Tibial artery (tissue), 4 donors: ENCODE data around the gene CCR2.

Source experiments
- DNase-seq, 2 donors: peaks; one replicate each; pipeline ENCODE4 v3.0.0-alpha.2; 2019
- H3K27ac ChIP-seq, 2 donors: fragments of 200-600 bp; sonication (generic) in 1 of 2; 1 replicate in 1 of 2; 2 replicates in 1 of 2; pipeline ENCODE4 v1.5.1; 2018 to 2019; ENCODE audit warnings: mild to moderate bottlenecking in 1 of 2
- H3K27me3 ChIP-seq, 2 donors: fragments of 200-600 bp; sonication (generic) in 1 of 2; one replicate each; pipeline versions ENCODE4 v1.5.1 to v1.6.0; 2016 to 2019
- H3K36me3 ChIP-seq, 3 donors: fragments of 200-600 bp; sonication (generic) in 2 of 3; one replicate each; pipeline ENCODE4 v1.5.1; 2016 to 2019; ENCODE audit warnings: mild to moderate bottlenecking in 2 of 3
- H3K4me1 ChIP-seq, 4 donors: fragments of 200-600 bp; sonication (generic) in 2 of 4; 1 replicate in 3 of 4; 2 replicates in 1 of 4; pipeline ENCODE4 v1.5.1; 2016 to 2019
- H3K4me3 ChIP-seq, 2 donors: fragments of 200-600 bp; sonication (generic) in 1 of 2; 1 replicate in 1 of 2; 2 replicates in 1 of 2; pipeline ENCODE4 v1.5.1; 2018 to 2019; ENCODE audit warnings: mild to moderate bottlenecking in 2 of 2
- H3K9me3 ChIP-seq, 3 donors: fragments of 200-600 bp; sonication (generic) in 1 of 3; one replicate each; pipeline ENCODE4 v1.5.1; 2016 to 2019
- intact Hi-C: fragments of 100-400 bp; cut with DNase I; formaldehyde crosslinking; loops from one replicate; pipeline ENCODE4 v1.15.0; 2023; ENCODE audit warnings: low total_unique reads
- TF ChIP-seq, protein P1 (sequence below), 2 experiments: fragments of 200-600 bp in 1 of 2; fragments of 450-650 bp in 1 of 2; IDR thresholded peaks; one replicate each; pipeline ENCODE4 v1.5.1; 2017 to 2019; ENCODE audit warnings: antibody characterized with exemption in 2 of 2, mild to moderate bottlenecking in 1 of 2, moderate library complexity in 1 of 2

Gene CCR2

DNA sequence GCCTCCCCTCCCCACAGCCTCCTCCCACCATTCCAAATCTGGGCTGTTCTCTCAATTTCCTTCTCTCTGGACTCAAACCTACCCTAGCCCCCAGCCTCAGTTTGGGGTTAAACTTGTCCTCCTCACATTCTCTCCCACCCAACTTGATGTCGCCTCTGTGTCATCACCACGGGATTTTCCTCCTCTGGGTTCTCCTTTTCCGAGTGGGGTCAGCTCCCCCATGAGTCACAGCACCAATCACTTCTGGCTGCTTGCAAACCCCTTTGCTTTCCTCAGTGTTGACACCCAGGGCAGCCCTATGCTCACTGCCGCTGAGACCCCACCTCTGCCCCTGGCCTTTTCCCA lies 52.5 kb downstream of the CCR2 start:
- Histone ChIP-seq H3K4me3 (no peak overlapping the region), H3K36me3 (no peaks in the 10 kb centered on the region), H3K27ac (peak overlapping the region; percentile 42 to 63), H3K9me3 (no peaks in the 10 kb centered on the region), H3K4me1 (peaks cover 0 to 22% (median 8%) of the 10 kb centered on the region in 4 donors), H3K27me3 (peaks cover 0 to 2% of the 10 kb centered on the region in 2 donors)
- intact Hi-C loops, result no loop called here
- TF ChIP-seq, protein P1, sequence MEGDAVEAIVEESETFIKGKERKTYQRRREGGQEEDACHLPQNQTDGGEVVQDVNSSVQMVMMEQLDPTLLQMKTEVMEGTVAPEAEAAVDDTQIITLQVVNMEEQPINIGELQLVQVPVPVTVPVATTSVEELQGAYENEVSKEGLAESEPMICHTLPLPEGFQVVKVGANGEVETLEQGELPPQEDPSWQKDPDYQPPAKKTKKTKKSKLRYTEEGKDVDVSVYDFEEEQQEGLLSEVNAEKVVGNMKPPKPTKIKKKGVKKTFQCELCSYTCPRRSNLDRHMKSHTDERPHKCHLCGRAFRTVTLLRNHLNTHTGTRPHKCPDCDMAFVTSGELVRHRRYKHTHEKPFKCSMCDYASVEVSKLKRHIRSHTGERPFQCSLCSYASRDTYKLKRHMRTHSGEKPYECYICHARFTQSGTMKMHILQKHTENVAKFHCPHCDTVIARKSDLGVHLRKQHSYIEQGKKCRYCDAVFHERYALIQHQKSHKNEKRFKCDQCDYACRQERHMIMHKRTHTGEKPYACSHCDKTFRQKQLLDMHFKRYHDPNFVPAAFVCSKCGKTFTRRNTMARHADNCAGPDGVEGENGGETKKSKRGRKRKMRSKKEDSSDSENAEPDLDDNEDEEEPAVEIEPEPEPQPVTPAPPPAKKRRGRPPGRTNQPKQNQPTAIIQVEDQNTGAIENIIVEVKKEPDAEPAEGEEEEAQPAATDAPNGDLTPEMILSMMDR (IDR thresholded peaks at IDR 0.05), result no peak
- DNase-seq, result peak in 1 of 2 donors; percentile 44

DNA sequence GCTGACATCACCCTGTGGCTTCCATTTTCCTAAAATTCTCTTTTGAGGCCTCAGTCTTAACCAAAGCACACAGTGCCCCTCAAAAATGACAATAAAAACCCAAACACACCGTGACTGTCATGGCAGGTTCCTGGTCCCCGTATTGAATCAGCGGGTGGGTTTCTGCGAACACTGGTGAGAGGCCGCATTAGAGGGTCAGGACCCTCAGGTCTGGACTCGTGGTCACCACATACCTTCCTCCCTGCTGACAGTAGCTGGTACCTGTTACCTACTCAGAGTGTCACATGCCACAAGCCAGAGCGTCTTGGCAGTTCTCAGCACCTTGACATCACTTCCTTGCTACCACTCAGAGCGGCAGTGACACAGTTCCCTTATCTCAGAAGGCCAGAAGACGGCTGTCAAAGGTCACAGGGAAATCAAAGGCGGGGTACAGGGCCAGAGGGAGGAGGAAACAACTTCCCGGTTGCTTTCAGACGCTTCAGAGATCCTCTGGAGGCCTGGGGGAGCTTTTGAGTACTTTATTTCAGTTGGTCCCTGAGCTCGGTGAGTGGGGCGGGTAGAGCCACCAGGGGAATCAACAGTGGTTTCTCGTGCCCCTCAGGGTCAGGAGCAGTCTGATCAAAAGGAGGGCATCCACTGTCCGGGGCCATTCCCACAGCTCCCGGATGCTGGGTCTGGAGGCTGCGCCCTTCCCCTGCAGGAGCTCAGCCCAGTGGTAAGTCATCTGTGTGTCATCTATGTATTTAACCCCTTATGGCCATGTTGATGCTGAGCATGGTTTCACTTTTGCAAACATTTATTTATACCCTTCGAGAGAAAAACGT lies 53.1 kb downstream of the CCR2 start, which contains the start of the genes CCR5AS and CCRL2:
CCR5AS (minus strand) TSS at position 279 of the 824 bp plus-strand sequence.
CCRL2 (plus strand) TSS at position 472 of the 824 bp plus-strand sequence. CDS start 821 bp downstream, outside the sequence.
- H3K9me3 ChIP-seq, result no peaks in the 10 kb centered on the region
- peaks cover 0 to 2% of the 10 kb centered on the region in 2 donors for H3K27me3 ChIP-seq
- H3K4me3 ChIP-seq, result peak within 1 kb of the TSS; percentile 18 to 33
- H3K36me3 ChIP-seq, result no peaks in the 10 kb centered on the region
- peak within 1 kb of the TSS; percentile 42 to 63 for H3K27ac ChIP-seq
- H3K4me1 ChIP-seq, result peaks cover 0 to 22% (median 8%) of the 10 kb centered on the region in 4 donors
- intact Hi-C loops, result no loop called here
- peak; percentile 56 to 72 for DNase-seq
- TF ChIP-seq, protein P1 (IDR thresholded peaks at IDR 0.05), result no peak

DNA sequence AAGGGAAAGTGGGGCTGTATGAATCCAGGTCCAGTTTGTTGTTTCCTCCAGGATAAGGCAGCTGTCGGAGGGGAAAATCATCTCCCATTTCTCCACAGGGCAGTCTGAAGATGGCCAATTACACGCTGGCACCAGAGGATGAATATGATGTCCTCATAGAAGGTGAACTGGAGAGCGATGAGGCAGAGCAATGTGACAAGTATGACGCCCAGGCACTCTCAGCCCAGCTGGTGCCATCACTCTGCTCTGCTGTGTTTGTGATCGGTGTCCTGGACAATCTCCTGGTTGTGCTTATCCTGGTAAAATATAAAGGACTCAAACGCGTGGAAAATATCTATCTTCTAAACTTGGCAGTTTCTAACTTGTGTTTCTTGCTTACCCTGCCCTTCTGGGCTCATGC lies 54.1 kb downstream of the CCR2 start:
- TF ChIP-seq, protein P1 (IDR thresholded peaks at IDR 0.05), result no peak
- DNase-seq, result no peak
- Histone ChIP-seq H3K27ac (no peak overlapping the region), H3K4me3 (peak overlapping the region in 1 of 2 donors; percentile 33), H3K4me1 (peaks cover 0 to 22% (median 8%) of the 10 kb centered on the region in 4 donors), H3K27me3 (peaks cover 0 to 2% of the 10 kb centered on the region in 2 donors), H3K36me3 (no peaks in the 10 kb centered on the region), H3K9me3 (no peaks in the 10 kb centered on the region)
- intact Hi-C loops, result no loop called here

DNA sequence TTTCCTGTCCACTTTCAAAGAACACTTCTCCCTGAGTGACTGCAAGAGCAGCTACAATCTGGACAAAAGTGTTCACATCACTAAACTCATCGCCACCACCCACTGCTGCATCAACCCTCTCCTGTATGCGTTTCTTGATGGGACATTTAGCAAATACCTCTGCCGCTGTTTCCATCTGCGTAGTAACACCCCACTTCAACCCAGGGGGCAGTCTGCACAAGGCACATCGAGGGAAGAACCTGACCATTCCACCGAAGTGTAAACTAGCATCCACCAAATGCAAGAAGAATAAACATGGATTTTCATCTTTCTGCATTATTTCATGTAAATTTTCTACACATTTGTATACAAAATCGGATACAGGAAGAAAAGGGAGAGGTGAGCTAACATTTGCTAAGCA lies 54.9 kb downstream of the CCR2 start:
- H3K36me3 ChIP-seq, result no peaks in the 10 kb centered on the region
- DNase-seq, result no peak
- TF ChIP-seq, protein P1 (IDR thresholded peaks at IDR 0.05), result no peak
- H3K27me3 ChIP-seq, result peaks cover 0 to 2% of the 10 kb centered on the region in 2 donors
- no peak overlapping the region for H3K27ac ChIP-seq
- H3K9me3 ChIP-seq, result no peaks in the 10 kb centered on the region
- H3K4me3 ChIP-seq, result no peak overlapping the region
- peaks cover 0 to 22% (median 8%) of the 10 kb centered on the region in 4 donors for H3K4me1 ChIP-seq
- intact Hi-C loops, result no loop called here

DNA sequence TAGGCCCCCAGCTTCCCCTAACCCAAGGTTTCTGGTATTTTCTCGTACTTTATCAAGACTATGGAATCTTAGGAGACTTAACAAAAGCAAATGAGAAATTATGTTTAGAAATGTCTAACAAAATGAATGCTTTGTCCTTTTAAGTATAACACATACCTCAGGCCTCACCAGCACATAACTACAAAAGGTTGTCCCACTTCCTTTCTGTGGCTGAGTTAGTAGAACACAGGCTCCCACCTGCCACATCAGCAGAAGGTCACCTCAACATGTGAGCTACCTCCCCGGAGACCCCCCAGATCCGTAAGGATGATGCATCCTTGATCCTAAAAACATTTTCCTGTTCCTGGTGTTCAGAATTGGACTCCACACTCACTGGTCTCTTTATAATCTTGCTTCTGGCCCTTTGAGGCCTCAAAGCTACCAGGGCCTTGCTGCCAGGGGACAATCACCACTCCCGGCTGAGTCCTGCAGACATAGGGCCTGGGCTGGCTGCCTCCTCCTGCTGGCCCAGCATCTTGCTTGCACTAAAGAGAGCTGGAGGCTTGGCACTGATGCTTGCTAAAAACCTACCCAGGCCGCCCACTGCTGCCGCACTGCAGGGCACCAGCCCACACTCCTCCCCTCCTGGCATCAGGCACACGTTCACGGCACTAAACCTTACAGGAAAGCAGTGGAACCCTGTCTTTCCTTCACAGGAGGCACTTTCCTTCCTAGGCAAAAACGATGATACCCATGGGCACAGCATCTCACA lies 56.0 kb downstream of the CCR2 start:
- no peaks in the 10 kb centered on the region for H3K36me3 ChIP-seq
- H3K9me3 ChIP-seq, result no peaks in the 10 kb centered on the region
- TF ChIP-seq, protein P1 (IDR thresholded peaks at IDR 0.05), result no peak
- H3K4me1 ChIP-seq, result peaks cover 0 to 18% (median 8%) of the 10 kb centered on the region in 4 donors
- H3K4me3 ChIP-seq, result no peak overlapping the region
- intact Hi-C loops, result no loop called here
- no peak overlapping the region for H3K27ac ChIP-seq
- DNase-seq, result no peak
- peaks cover 0 to 2% of the 10 kb centered on the region in 2 donors for H3K27me3 ChIP-seq
